ENCODE data around the gene SLC6A13.

The SLC6A13 gene

DNA sequence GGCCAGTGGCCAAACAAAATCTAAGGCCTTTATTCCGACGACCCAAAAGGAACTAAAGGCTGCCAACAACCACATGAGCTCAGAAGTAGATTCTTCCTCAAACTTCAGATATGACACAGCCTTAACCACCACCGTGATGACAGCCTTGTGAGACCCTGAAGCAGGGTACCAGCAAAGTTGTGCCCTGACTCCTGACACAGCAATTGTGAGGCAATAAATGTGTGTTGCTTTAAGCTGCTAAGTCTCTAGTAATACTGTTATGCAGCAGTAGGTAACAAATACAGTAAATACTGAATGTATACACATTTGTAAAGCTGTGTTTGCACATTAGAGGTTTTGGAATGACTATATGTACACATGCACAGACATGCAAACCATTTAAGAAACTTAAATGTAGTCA, 10.7 kb upstream of the SLC6A13 start:
- no peak for TF ChIP-seq CTCF (conservative IDR thresholded peaks at IDR 0.05; ENCODE audit: low read depth, low read length)
- Histone ChIP-seq H3K27me3 (ENCODE audit: insufficient read depth, low read depth) (no peaks in the 10 kb centered on the region), H4K20me1 (ENCODE audit: insufficient read depth) (no peaks in the 10 kb centered on the region), H3K4me2 (no peak overlapping the region), H3K4me3 (IDR thresholded peaks at IDR 0.05; ENCODE audit: insufficient read depth, low read depth, low read length) (no peak overlapping the region), H3K27ac (no peak overlapping the region), H3K4me1 (ENCODE audit: low read depth, poor library complexity, severe bottlenecking) (peaks cover 10% of the 10 kb centered on the region), H2AFZ (ENCODE audit: low read depth) (no peak overlapping the region), H3K36me3 (ENCODE audit: insufficient read depth) (no peaks in the 10 kb centered on the region), H3K9ac (no peak overlapping the region), H3K79me2 (ENCODE audit: insufficient read depth, low read depth) (no peaks in the 10 kb centered on the region)

DNA sequence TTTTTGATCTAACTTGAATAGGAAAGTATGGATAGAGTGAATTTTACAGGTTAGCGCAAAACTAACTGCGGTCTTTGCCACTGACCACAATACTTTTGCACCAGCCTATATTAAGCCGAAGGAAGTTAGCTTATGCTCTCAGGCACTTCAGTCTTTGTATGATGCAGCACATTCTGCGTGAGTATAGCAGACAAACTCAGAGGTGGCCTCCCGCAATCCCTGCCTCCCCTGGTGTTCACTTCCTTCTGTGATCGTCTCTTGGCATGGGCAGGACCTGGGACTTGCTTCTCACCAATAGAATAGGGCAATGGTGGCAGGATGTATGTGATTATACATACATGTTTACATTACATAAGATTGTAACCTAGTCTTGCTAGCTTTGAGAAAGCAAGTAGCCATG, 10.3 kb upstream of the SLC6A13 start:
- Histone ChIP-seq H3K36me3 (ENCODE audit: insufficient read depth) (no peaks in the 10 kb centered on the region), H3K4me2 (no peak overlapping the region), H3K27me3 (ENCODE audit: insufficient read depth, low read depth) (no peaks in the 10 kb centered on the region), H3K9ac (no peak overlapping the region), H4K20me1 (ENCODE audit: insufficient read depth) (no peaks in the 10 kb centered on the region), H3K4me3 (IDR thresholded peaks at IDR 0.05; ENCODE audit: insufficient read depth, low read depth, low read length) (no peak overlapping the region), H3K27ac (no peak overlapping the region), H3K79me2 (ENCODE audit: insufficient read depth, low read depth) (no peaks in the 10 kb centered on the region), H2AFZ (ENCODE audit: low read depth) (no peak overlapping the region), H3K4me1 (ENCODE audit: low read depth, poor library complexity, severe bottlenecking) (peaks cover 10% of the 10 kb centered on the region)
- TF ChIP-seq CTCF (conservative IDR thresholded peaks at IDR 0.05; ENCODE audit: low read depth, low read length): no peak

DNA sequence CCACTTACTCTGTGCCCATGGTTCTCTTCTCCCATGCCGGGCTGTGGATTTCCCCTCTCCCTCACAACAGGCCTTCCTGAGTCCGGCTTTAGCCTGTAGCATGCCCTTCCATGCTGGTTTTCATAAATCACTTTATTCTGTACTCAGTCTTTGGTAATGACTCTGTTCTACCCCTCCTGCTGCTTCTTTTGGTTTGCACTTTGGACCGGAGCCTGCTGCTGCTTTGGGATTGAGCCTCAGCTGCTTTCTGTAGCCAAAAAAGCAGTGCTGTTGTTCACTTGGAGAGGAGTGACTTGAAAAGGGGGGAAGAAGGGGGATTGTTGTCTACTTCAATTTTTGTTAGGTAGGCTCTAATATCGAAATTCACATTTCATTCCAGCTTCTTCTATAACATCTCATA, 8.5 kb upstream of the SLC6A13 start:
- H3K36me3 ChIP-seq (ENCODE audit: insufficient read depth): no peaks in the 10 kb centered on the region
- no peak for TF ChIP-seq CTCF (conservative IDR thresholded peaks at IDR 0.05; ENCODE audit: low read depth, low read length)

DNA sequence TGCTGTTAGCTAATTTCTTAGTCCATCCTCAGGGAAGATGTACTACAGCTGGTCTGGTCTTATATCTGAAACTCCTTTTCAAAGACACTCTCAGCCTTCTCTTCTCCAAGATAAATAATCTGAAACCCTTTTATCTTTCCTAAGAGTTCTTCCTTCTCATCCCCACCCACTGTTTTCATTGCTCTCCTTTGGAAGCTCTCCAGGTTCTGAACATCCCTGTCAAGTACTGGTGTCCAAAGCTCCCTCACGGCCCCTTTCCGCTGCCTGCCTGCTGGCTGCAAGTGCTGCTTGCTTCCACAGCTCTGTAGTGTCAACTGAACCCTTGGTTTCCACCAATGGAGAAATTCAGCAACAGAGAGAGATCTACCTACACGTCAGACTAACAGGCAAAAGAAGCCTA, 6.6 kb upstream of the SLC6A13 start:
- TF ChIP-seq CTCF (conservative IDR thresholded peaks at IDR 0.05; ENCODE audit: low read depth, low read length): no peak
- Histone ChIP-seq H3K79me2 (ENCODE audit: insufficient read depth, low read depth) (no peaks in the 10 kb centered on the region), H3K36me3 (ENCODE audit: insufficient read depth) (no peaks in the 10 kb centered on the region), H3K9ac (no peak overlapping the region), H3K27ac (no peak overlapping the region), H3K4me2 (no peak overlapping the region), H3K27me3 (ENCODE audit: insufficient read depth, low read depth) (no peaks in the 10 kb centered on the region), H3K4me3 (IDR thresholded peaks at IDR 0.05; ENCODE audit: insufficient read depth, low read depth, low read length) (no peak overlapping the region), H3K4me1 (ENCODE audit: low read depth, poor library complexity, severe bottlenecking) (no peaks in the 10 kb centered on the region), H2AFZ (ENCODE audit: low read depth) (no peak overlapping the region), H4K20me1 (ENCODE audit: insufficient read depth) (no peaks in the 10 kb centered on the region)

More for the DNA sequence above, 8.5 kb upstream of the SLC6A13 start:
- Histone ChIP-seq H3K79me2 (ENCODE audit: insufficient read depth, low read depth) (no peaks in the 10 kb centered on the region), H3K4me2 (no peak overlapping the region), H3K9ac (no peak overlapping the region), H3K27me3 (ENCODE audit: insufficient read depth, low read depth) (no peaks in the 10 kb centered on the region), H4K20me1 (ENCODE audit: insufficient read depth) (no peaks in the 10 kb centered on the region), H2AFZ (ENCODE audit: low read depth) (no peak overlapping the region), H3K4me1 (ENCODE audit: low read depth, poor library complexity, severe bottlenecking) (peaks cover 5% of the 10 kb centered on the region), H3K27ac (no peak overlapping the region), H3K4me3 (IDR thresholded peaks at IDR 0.05; ENCODE audit: insufficient read depth, low read depth, low read length) (no peak overlapping the region)

- H4K20me1 ChIP-seq (ENCODE audit: insufficient read depth): no peaks in the 10 kb centered on the region
- no peak overlapping the region for H2AFZ ChIP-seq (ENCODE audit: low read depth)
- H3K9ac ChIP-seq: no peak overlapping the region
- H3K36me3 ChIP-seq (ENCODE audit: insufficient read depth): no peaks in the 10 kb centered on the region
- H3K4me2 ChIP-seq: no peak overlapping the region
- no peak overlapping the region for H3K4me3 ChIP-seq (IDR thresholded peaks at IDR 0.05; ENCODE audit: insufficient read depth, low read depth, low read length)
- H3K4me1 ChIP-seq (ENCODE audit: low read depth, poor library complexity, severe bottlenecking): no peaks in the 10 kb centered on the region
- no peaks in the 10 kb centered on the region for H3K27me3 ChIP-seq (ENCODE audit: insufficient read depth, low read depth)
- H3K27ac ChIP-seq: no peak overlapping the region
- no peaks in the 10 kb centered on the region for H3K79me2 ChIP-seq (ENCODE audit: insufficient read depth, low read depth)
- no peak for TF ChIP-seq CTCF (conservative IDR thresholded peaks at IDR 0.05; ENCODE audit: low read depth, low read length)
These were observed 5.8 kb upstream of the SLC6A13 start for GRCh38 chr12:268483-268840.
